NCI-H1092 treated with DMSO at 0.1 percent for 48 hours (cell line): ENCODE results near the gene PRICKLE1.

Experiments
- DNase-seq: peaks from one replicate; lab custom pipeline; 2025; lab: John Stamatoyannopoulos, UW

Gene PRICKLE1

DNA sequence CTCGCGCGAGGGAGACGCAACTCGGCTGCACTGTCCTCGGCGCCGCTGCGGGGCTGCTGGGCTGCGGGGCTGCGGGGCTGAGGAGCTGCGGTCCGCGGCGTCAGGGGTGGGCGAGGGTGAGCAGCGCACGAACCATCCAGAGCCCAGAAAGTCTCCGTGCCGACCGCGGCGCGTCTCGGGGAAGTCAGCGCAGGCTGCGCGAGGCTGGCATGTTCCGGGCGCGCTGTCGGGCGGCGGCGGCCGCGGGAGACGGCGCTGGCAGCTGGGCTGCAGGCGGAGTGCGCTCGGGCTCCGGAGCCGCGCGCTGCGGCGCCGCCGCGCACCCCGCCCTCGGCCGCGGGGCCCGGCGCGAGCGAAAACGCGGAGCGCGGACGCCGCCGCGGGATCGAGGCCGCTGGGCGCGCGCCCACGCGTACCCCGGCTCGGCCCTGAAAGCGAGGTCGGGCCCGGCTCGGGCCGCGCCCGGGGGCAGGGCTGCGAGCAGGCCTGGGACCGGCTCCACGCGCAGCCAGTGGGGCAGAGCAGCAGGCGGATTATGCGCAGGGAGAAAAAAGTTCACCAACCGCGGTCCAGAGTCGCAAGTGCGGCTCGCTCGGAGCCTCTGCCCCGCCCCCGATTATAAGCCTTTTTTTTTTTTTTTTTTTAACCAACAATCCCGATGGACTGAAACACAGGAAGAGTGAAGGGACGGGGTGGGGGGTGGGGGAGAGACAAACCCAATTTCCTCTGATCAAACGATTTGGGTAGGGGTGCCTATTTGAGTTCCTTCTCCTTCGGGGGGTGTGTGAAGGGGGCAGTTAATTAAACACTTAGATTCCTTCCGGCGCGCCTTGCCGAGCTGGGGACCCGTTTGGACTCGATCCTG is at the start of gene PRICKLE1:
PRICKLE1 (minus strand) TSS at position 282 of the 865 bp plus-strand sequence. CDS start 117,230 bp downstream, outside the sequence.
- DNase-seq = no peak

DNA sequence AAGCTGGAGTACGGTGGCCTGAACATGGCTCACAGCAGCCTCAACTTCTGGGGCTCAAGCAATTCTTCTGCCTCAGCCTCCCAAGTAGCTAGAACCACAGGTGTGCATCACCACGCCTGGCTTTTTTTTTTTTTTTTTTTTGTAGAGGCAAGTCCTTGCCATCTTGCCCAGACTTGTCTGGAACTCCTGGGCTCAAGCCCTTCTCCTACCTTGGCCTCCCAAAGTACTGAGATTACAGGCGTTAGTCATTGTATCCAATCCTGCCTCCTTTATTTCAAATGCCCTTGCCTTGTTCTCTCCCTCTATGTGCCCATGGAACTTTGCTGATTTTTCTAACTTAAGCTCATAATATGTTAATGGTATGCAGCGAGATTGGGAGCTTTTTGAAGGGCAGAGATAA is 49.2 kb upstream of the PRICKLE1 start:
- DNase-seq = no peak

DNA sequence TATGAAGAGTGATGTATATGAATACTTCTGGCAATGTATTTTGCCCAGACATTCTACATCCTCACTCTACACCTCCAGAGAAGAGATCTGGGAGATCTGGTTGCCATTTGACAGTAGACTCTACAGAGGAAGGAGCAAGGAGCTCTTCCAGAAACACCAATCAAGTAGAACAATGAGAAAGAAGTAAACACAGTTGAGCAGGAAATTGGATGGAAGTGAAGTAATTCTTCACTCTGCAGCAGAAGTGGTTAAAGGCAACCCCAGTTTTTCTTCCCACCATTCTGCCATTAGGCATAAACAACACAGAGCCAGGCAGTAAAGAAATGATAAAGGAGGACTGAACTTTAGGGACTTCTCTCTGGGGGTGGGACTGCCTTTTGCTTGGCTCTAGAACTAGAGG is 48.5 kb upstream of the PRICKLE1 start:
- no peak for DNase-seq

DNA sequence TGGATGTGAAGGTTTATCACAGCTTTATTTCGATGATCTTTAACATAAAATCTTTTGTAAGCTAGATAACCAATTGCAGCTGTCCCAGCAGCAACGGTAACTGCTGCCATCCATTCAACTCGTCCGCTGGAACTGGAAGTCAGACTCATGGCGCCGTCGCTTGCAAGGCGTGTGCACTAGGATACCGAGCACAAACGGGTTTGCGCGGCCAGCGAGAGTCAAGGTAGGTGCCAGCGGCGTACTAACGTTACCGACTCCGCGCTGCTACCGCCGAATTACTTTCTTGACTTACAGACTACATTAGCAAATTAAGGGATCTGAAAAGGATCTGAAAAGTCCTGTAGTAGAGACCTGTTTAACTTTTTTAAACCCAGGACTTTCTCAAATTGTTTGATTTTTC is 47.4 kb upstream of the PRICKLE1 start:
- no peak for DNase-seq

DNA sequence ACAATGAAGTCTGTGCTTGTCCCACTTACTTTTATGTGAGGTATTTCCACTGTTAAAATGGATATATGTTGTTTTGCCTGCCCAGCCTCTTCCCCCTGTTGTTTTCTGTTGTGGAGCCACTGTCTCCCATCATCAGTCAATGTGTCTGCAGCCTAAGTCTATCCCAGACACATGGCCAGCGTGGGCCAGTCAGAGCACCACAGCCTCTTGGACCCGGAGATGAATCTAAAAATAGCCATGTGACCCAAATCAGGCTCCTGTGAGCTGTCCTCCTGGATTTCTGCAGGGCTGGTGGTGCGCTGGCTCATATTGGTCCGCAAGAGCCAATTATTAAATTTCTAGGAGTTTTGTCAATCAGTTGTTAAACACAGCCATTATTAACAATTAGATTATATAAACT is 44.0 kb upstream of the PRICKLE1 start:
- no peak for DNase-seq

DNA sequence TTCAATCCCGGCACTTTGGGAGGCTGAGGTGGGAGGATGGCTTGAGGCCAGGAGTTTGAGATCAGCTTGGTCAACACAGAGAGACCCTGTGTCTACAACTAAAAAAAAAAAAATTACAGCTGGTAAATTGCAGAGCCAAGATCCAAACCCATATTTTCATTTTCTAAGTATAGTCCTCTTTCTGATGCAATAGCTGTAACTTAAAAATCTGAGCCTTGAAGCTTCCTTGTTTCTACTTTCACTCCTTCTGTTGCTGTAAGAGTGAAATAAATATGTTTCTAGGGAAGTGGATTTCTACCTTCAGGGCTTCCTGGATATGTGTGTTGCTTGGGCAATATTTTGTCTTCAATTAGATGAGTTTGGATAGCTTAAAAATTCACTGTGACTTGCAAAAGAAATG is 42.0 kb upstream of the PRICKLE1 start:
- DNase-seq = no peak

DNA sequence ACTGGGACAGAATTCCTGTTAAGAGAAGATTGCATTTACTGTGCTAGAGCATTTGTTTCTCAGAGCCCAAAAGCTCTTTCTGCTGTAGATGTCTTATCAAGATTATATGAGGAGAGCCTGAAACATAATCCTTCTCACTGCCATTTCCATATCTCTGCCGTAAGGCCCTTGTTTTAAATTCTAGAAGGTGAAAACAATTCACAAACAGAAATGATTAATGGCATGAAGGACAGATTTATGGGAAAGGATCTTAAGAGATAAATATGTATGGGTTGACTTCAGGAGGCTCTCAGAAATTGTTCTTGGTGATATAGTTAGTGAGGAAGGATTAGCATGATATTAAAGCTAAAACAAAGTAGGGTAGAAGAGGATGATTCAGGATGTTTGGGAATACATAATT is 40.8 kb upstream of the PRICKLE1 start:
- DNase-seq = no peak

DNA sequence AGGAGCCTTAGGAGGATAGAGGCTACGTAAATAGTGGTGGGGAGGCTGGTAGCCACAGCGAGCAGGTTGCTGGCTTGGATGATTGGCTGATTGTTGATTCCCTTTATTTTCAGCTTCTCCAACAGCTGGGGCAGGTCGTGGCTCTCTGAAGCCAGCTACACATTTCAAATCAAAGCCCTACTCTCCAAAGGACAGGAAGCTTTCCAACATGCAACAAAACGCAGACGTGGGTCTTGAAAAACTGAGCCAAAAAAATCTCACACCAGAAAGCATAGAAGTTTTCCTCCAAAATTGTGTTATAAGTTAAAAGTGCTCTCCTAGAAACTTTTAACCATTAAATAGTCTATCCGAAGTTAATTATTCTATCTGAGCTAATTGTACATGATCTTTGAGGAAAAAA is 37.6 kb upstream of the PRICKLE1 start:
- no peak for DNase-seq

DNA sequence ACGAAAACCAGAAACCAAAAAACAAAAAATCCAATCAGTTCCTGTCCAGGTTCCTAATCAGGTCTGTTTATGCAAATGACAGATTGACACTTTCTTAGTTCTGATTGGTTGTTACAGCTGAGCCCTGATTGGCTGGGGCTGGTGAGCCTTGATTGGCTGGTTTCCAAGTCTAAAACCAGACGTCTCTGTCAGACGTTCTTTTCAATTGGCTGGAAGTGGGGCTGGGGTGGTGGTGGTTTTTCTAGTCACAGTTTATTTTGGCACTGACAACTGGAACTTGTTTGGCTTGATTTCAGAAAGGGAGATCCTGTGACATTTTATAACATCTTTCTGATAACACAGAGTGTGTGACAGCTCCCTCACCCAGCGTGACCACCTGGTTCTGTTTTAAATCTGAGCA is 36.1 kb upstream of the PRICKLE1 start:
- no peak for DNase-seq

DNA sequence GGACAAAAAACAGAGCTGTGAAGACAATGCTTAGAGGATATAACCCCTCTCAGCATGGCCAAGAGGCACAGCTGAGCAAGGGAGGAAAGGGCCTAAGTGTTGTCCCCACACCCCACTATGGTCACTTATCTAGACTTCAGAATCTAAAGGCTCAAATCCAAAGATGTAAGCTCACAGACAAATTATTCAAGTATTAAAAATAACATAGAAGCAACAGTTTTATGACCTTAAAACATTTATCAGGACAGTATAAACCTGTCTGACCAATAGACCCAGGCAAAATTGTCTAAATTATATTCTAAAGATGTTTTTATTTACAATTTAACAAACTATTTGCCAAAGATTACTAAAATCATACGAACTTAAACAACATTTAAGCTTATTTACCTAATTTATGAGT is 28.1 kb upstream of the PRICKLE1 start:
- DNase-seq = no peak

DNA sequence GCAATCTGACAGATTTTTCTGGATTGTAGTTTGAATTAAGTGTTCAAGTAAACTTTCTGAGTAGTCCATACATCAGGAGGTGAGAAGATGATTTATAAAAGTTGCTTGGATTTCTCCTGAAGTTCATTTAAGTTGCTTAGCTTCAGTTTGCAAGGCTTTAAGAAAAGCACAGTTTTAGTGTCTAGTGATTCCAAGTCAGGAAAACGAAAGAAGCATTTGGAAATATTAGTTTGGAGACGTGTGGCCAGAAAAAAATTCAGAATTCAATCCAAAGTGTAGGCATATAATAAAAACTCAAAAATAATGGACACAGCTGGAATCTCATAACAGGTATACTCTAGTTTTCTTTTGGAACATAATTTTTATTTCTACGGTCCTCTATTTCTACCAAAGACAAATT is 25.5 kb upstream of the PRICKLE1 start:
- DNase-seq = no peak

DNA sequence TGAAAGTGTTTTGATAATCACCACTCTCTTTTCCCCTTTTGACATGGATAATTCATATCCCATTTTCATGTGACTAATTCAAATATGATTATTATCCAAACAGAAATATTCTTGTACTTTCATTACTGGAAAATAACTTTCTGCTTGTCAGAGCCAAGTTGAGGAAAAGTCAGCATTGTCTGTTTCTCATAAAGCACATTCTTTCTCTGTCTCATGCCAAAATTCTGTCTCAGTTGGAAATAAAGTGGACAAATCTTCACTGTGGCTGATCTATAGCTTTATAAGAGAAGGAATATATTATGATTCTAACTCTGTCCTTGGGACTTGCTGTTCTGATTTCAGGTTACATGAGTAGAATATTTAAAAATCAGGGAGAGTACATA is 22.7 kb upstream of the PRICKLE1 start:
- DNase-seq = no peak

DNA sequence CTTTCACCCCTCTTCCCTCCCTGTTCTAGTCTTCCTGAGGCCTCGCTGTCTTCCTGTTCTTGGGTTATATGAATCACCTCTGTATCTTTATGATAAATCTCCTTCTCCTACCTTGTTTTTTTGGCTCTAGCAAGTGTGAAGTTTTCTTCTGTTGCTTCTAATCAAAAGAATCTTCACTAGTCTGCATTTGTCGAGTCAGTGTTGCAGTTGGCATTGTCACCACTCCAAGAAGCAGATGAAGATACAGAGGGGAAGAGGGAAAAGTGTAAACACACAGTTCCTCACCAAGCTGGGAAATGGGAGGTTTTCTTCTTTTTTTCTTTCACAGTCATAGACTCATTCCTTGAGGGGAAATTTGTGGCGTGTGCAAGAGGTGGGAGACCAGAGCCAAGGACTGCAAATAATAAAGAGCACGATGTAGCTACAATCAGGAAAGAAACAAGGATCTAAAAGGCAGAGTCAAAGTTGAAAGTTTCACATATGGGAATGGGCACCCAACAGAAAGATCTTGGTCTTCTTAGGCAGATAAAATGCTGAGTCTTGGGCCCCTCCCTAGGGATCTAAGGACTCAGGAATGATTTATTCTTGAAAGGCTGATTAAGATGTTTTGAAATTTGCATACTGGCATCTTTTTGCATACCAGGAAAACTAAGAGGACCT is 22.2 kb upstream of the PRICKLE1 start:
- no peak for DNase-seq

DNA sequence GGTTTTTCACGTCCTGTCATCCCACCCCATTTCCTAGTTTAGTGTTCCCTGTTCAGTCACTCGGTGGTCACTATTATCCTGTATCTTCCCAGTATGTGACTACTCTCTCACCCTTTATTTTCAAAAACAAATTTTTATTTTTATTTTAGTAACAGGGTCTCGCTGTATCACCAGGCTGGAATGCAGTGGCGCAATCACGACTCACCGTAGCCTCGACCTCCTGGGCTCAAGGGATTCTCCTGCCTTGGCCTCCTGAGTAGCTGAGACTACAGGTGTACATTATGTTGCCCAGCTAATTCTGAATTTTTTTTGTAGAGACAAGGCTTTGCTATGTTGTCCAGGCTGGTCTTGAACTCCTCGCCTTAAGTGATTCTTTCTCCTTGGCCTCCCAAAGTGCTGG is 20.1 kb upstream of the PRICKLE1 start:
- DNase-seq = no peak

DNA sequence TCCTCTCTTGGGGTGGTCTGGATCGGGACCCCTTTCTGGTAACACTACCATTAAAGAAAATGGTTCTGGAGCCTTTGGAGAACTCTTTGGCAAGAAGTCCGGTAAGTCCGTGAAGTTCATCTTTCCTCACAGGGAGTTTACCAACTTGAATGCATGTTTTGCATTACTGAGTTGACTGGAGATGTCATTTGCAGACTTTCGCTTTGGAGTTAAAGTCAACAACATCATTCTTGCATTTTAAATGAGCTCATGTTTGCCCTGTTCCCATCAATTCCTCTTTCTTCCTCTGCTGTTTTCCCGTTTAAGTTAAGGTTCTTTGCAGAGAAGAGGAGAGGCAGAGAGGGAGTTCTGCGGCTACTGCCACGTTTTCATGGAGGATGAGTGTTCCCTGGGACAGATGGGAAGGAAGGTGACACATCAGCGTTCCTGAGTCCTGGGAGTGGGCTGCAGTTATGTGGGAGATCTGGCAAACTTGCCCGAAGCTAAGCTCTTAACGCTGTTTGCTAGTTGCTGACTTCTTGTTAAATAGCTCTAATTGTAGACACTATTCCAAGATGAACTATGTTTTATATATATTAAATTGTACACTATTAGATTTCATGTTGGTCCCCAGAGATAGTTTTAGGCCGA is 18.8 kb upstream of the PRICKLE1 start:
- no peak for DNase-seq

DNA sequence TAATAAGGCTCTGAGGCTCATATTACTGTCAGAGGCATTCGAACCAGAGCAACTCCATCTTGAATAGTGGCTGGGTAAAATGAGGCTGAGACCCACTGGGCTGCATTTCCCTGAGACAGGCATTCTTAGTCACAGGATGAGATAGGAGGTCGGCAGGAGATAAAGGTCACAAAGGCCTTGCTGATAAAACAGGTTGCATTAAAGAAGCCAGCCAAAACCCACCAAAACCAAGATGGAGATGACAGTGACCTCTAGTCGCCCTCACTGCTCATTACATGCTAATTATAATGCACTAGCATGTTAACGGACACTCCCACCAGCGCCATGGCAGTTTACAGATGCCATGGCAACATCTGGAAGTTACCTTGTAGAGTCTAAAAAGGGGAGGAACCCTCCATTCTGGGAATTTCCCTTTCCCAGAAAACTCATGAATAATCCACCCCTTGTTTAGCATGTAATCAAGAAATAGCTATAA is 18.1 kb upstream of the PRICKLE1 start:
- DNase-seq = no peak

DNA sequence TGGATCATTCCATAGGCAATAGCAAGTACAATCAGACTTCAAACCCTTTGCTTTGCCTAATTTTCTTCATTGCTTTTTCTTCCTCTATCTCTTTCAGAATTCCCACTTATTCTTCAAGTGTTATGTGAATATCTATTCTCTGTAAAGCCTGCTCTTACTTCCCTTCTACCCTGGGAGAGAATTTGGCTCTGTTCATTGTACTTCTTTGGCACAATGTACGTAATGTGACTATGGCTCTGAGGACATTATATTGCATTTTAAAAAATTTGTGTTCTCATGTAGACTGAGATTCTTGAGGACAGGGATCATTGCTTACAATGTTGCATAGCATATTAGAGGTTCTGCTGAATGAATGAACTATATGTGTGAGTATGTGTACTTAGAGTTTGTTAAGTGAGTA is 16.9 kb upstream of the PRICKLE1 start:
- no peak for DNase-seq

DNA sequence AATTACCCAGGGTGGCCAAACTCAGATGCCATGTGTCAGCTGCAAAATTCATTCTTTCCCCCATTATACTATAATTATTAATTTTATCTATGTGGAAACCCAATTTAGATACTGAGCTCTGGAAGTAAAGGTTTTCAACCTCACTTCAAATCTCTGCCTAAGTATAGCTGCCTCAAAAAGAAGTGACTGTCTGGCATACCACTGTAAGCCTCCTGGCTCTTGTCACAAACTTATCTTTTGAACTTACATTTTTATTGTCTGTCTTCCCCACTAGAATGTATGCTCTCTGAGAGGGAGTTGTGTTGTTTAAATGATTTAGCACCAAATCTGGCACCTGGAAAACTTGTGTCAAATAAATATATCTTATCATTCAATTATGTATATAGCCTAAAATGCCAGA is 16.1 kb upstream of the PRICKLE1 start:
- DNase-seq = no peak

DNA sequence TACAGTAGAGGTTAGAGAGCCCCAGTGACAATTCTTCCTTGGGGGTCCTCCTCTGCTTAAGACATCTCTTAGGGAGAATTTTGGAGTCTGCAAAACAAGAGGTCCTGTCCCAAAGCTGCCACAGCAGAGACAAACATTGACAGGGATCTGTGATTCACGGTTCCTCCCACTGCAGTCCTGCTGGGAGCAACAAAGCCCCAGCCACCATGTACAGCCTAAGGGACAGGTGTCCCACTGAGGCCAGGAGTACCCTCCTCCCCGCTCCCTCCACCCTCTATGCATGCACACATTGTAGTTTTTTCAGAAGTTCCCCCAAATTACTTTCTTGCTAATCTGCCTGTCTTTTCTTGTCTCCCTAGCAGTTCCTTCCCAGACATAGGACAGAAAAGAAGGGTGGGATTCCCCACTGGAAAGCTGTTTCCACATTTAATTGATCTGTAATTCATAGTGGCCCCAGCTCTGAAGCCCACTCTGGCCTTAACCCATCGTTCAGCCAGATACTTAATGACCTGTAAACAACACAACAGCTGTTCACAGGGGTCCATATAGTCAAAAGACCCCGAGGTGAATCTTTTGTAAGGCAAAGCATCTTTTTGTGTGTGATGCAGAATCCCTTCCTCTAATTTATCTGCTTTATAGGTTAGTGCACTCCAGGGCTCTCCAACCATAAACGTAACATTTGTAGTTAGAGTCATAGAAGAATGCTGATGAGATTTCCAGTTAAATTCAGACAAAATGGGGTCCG is 13.9 kb upstream of the PRICKLE1 start:
- DNase-seq = no peak

DNA sequence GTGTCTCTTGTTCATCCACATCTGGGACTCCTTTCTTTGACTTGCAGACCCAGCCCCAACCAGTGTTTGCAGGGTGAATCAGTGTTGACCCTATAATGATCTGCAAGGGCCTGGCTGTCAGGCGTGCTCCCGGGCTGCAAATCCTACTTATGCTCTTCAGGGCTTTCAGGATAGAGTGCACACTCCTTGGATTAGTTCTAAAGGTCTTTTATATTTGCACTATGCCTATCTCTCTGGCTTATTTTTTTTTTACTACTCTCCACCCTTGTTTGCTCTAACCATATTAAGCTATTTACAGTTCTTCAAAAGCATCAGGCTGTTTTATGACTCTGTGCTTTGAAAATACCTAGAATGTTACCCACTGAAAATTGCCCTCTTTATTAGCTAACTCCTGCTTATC is 4.3 kb upstream of the PRICKLE1 start:
- no peak for DNase-seq

DNA sequence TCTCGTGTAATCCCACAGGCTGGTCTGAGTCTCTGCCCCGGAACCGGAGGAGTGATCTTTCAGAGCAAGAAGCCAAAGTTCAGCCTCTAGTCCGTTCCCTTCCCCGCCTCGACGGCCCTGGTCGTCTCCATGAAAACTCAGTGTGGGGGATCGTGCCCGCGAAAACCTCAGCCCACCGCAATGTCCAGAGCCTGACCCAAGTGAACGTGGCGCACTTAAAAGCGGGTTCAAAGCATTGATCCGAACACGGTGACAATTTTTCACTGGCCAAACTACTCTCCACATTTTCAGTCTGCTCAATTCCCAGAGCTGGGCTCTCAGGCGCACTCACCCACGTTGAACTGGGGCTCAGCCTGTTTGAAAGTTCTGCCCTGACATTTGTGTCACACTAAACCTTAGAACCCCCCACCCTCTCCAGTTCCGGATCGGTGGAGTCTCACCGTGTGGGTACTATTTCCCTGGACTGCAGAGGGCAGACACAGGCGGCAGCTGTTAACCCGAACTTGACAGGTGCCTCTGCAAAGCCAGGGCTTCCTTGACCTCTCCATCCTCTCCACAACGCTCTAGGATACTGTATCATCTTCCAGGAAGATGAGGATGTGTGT is 886 bp upstream of the PRICKLE1 start:
- DNase-seq = no peak
